ENCODE data around the gene MOSMO.

Gene MOSMO

GRCh38 chr16:22073350-22073749, 65.4 kb downstream of the MOSMO start:
- H3K79me2 ChIP-seq (ENCODE audit: low read length), result no peaks in the 10 kb centered on the region
- TF ChIP-seq EZH2phosphoT487 (IDR thresholded peaks at IDR 0.05; ENCODE audit: low read depth), result no peak
- no peak for TF ChIP-seq CTCF (IDR thresholded peaks at IDR 0.05; ENCODE audit: low read depth, low read length)
- H3K27ac ChIP-seq (ENCODE audit: low read length), result no peak overlapping the region
- no peak overlapping the region for H2AFZ ChIP-seq (ENCODE audit: low read depth, low read length)
- no peaks in the 10 kb centered on the region for H3K4me1 ChIP-seq (ENCODE audit: low read length)
- no peak overlapping the region for H3K9ac ChIP-seq (ENCODE audit: low read length)
- no peaks in the 10 kb centered on the region for H3K27me3 ChIP-seq (ENCODE audit: low read depth, low read length)
- no peaks in the 10 kb centered on the region for H4K20me1 ChIP-seq (ENCODE audit: insufficient read depth, low read length)
- no peaks in the 10 kb centered on the region for H3K9me3 ChIP-seq (ENCODE audit: insufficient read depth, low read length)
- H3K4me2 ChIP-seq (ENCODE audit: low read length), result no peak overlapping the region
- H3K4me3 ChIP-seq (ENCODE audit: low read length), result no peak overlapping the region
- no peaks in the 10 kb centered on the region for H3K36me3 ChIP-seq (replicated peaks; ENCODE audit: low read depth, low read length)

- H4K20me1 ChIP-seq (ENCODE audit: insufficient read depth, low read length), result no peaks in the 10 kb centered on the region
- no peaks in the 10 kb centered on the region for H3K79me2 ChIP-seq (ENCODE audit: low read length)
- H3K27ac ChIP-seq (ENCODE audit: low read length), result no peak overlapping the region
- H2AFZ ChIP-seq (ENCODE audit: low read depth, low read length), result no peak overlapping the region
- TF ChIP-seq CTCF (IDR thresholded peaks at IDR 0.05; ENCODE audit: low read depth, low read length), result no peak
- TF ChIP-seq EZH2phosphoT487 (IDR thresholded peaks at IDR 0.05; ENCODE audit: low read depth), result no peak
- H3K4me1 ChIP-seq (ENCODE audit: low read length), result no peaks in the 10 kb centered on the region
- H3K9me3 ChIP-seq (ENCODE audit: insufficient read depth, low read length), result no peaks in the 10 kb centered on the region
- no peak overlapping the region for H3K4me2 ChIP-seq (ENCODE audit: low read length)
- no peaks in the 10 kb centered on the region for H3K36me3 ChIP-seq (replicated peaks; ENCODE audit: low read depth, low read length)
- no peaks in the 10 kb centered on the region for H3K27me3 ChIP-seq (ENCODE audit: low read depth, low read length)
- no peak overlapping the region for H3K9ac ChIP-seq (ENCODE audit: low read length)
- H3K4me3 ChIP-seq (ENCODE audit: low read length), result no peak overlapping the region
These were observed 67.3 kb downstream of the MOSMO start for GRCh38 chr16:22075043-22075757.

- H3K27ac ChIP-seq (ENCODE audit: low read length), result no peak overlapping the region
- H3K79me2 ChIP-seq (ENCODE audit: low read length), result no peaks in the 10 kb centered on the region
- no peak for TF ChIP-seq EZH2phosphoT487 (IDR thresholded peaks at IDR 0.05; ENCODE audit: low read depth)
- no peaks in the 10 kb centered on the region for H3K4me1 ChIP-seq (ENCODE audit: low read length)
- no peak overlapping the region for H2AFZ ChIP-seq (ENCODE audit: low read depth, low read length)
- H3K4me3 ChIP-seq (ENCODE audit: low read length), result no peak overlapping the region
- no peaks in the 10 kb centered on the region for H3K9me3 ChIP-seq (ENCODE audit: insufficient read depth, low read length)
- no peak overlapping the region for H3K4me2 ChIP-seq (ENCODE audit: low read length)
- no peaks in the 10 kb centered on the region for H3K36me3 ChIP-seq (replicated peaks; ENCODE audit: low read depth, low read length)
- no peaks in the 10 kb centered on the region for H4K20me1 ChIP-seq (ENCODE audit: insufficient read depth, low read length)
- H3K27me3 ChIP-seq (ENCODE audit: low read depth, low read length), result no peaks in the 10 kb centered on the region
- H3K9ac ChIP-seq (ENCODE audit: low read length), result no peak overlapping the region
These were observed 67.9 kb downstream of the MOSMO start for GRCh38 chr16:22075776-22076175.

- no peaks in the 10 kb centered on the region for H3K9me3 ChIP-seq (ENCODE audit: insufficient read depth, low read length)
- no peaks in the 10 kb centered on the region for H3K27me3 ChIP-seq (ENCODE audit: low read depth, low read length)
- H3K36me3 ChIP-seq (replicated peaks; ENCODE audit: low read depth, low read length), result no peaks in the 10 kb centered on the region
- H3K9ac ChIP-seq (ENCODE audit: low read length), result no peak overlapping the region
- no peak overlapping the region for H3K27ac ChIP-seq (ENCODE audit: low read length)
- no peak overlapping the region for H3K4me2 ChIP-seq (ENCODE audit: low read length)
- H2AFZ ChIP-seq (ENCODE audit: low read depth, low read length), result no peak overlapping the region
- H3K79me2 ChIP-seq (ENCODE audit: low read length), result no peaks in the 10 kb centered on the region
- TF ChIP-seq EZH2phosphoT487 (IDR thresholded peaks at IDR 0.05; ENCODE audit: low read depth), result no peak
- peak; percentile 90 for TF ChIP-seq CTCF (IDR thresholded peaks at IDR 0.05; ENCODE audit: low read depth, low read length)
- H3K4me3 ChIP-seq (ENCODE audit: low read length), result no peak overlapping the region
- H4K20me1 ChIP-seq (ENCODE audit: insufficient read depth, low read length), result no peaks in the 10 kb centered on the region
- no peaks in the 10 kb centered on the region for H3K4me1 ChIP-seq (ENCODE audit: low read length)
These were observed 69.9 kb downstream of the MOSMO start for GRCh38 chr16:22077700-22078313.
